Spleen (tissue), 7 donors: ENCODE data around the gene TMEM164.

Experiments
- POLR2A ChIP-seq, 3 donors: fragments of 450-650 bp; IDR thresholded peaks; one replicate each; pipeline ENCODE4 v1.5.1; 2017; ENCODE audit warnings: antibody characterized with exemption in 3 of 3, mild to moderate bottlenecking in 1 of 3
- POLR2AphosphoS5 ChIP-seq, 3 donors: sonication (generic); formaldehyde crosslinking; IDR thresholded peaks; one replicate each; pipeline ENCODE4 v1.5.1; 2017; ENCODE audit warnings: antibody characterized with exemption in 3 of 3
- TF ChIP-seq, protein P1 (sequence below), 11 experiments: fragments of 200-600 bp in 7 of 11; fragments of 450-650 bp in 4 of 11; sonication (generic) in 4 of 11; IDR thresholded peaks in 8 of 11; conservative IDR thresholded peaks in 3 of 11; 1 replicate in 7 of 11; 2 replicates in 4 of 11; pipeline versions ENCODE4 v1.4.0 to v1.8.0; 2016 to 2021; ENCODE audit warnings: antibody characterized with exemption in 11 of 11, inconsistent platforms in 4 of 11, mild to moderate bottlenecking in 1 of 11
- donor health status: DM: no; HTN: no; CAD: no; lungs with moderate emphysema.
- donor health status: DM: no; HTN: no; CAD: no.
- donor health status: DM: no; HTN: no; CAD: no.

DNA sequence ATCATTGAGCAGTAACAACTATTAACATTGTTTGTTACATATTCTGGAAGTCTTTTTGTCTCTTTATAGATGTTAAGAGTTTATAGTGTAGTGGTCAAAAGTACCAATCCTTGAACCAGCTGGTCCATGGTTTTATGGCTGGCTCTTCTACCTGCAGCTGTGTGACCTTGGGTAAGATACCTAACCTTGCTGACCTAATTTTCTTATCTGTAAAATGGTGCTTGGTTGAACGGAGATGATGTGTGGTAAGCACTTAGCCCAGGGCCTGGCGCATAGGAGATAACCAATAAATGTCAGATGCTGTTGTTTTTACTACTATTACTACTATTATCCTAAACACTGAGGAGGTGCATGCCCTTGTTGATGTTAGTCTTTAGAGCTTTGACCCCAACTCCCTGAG lies 116.6 kb downstream of the TMEM164 start:
- TF ChIP-seq, protein P1, sequence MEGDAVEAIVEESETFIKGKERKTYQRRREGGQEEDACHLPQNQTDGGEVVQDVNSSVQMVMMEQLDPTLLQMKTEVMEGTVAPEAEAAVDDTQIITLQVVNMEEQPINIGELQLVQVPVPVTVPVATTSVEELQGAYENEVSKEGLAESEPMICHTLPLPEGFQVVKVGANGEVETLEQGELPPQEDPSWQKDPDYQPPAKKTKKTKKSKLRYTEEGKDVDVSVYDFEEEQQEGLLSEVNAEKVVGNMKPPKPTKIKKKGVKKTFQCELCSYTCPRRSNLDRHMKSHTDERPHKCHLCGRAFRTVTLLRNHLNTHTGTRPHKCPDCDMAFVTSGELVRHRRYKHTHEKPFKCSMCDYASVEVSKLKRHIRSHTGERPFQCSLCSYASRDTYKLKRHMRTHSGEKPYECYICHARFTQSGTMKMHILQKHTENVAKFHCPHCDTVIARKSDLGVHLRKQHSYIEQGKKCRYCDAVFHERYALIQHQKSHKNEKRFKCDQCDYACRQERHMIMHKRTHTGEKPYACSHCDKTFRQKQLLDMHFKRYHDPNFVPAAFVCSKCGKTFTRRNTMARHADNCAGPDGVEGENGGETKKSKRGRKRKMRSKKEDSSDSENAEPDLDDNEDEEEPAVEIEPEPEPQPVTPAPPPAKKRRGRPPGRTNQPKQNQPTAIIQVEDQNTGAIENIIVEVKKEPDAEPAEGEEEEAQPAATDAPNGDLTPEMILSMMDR (IDR thresholded peaks at IDR 0.05 in 8 of 11, conservative IDR thresholded peaks at IDR 0.05 in 3 of 11), result no peak
- TF ChIP-seq POLR2A (IDR thresholded peaks at IDR 0.05) (no peak), POLR2AphosphoS5 (IDR thresholded peaks at IDR 0.05) (no peak)
